DLD1 (cell line): Measurements from ENCODE around the gene APOH.

Experiments
- in situ Hi-C: cut with HindIII; loops from 2 replicates; pipeline ENCODE4 v1.10.0; 2017; ENCODE audit warnings: low sequenced_read_pairs

APOH gene

GRCh38 chr17:66198242-66198641 is 31.0 kb downstream of the APOH start:
- in situ Hi-C loops, result loop anchor here (25.0 kb wide), 1 partner anchor 464 kb away; no protein-coding TSS in a partner anchor

- in situ Hi-C loops, result loop anchor here (25.0 kb wide), 1 partner anchor 470 kb away; no protein-coding TSS in a partner anchor
These were observed 36.9 kb downstream of the APOH start for GRCh38 chr17:66192378-66192687.

GRCh38 chr17:66191593-66192377 is 37.4 kb downstream of the APOH start, which contains the start of gene CEP112:
TSS of gene CEP112 (minus strand) at chr17:66192133.
- in situ Hi-C loops, result loop anchor here (25.0 kb wide), 1 partner anchor 471 kb away; no protein-coding TSS in a partner anchor

GRCh38 chr17:66190738-66191592 is 38.2 kb downstream of the APOH start:
- in situ Hi-C loops, result loop anchor here (25.0 kb wide), 1 partner anchor 471 kb away; no protein-coding TSS in a partner anchor

GRCh38 chr17:66187718-66188117 is 41.5 kb downstream of the APOH start:
- in situ Hi-C loops, result loop anchor here (25.0 kb wide), 1 partner anchor 475 kb away; no protein-coding TSS in a partner anchor

GRCh38 chr17:66185862-66186261 is 43.4 kb downstream of the APOH start:
- in situ Hi-C loops, result loop anchor here (25.0 kb wide), 1 partner anchor 476 kb away; no protein-coding TSS in a partner anchor

- in situ Hi-C loops, result loop anchor here (25.0 kb wide), 1 partner anchor 478 kb away; no protein-coding TSS in a partner anchor
These were observed 44.8 kb downstream of the APOH start for GRCh38 chr17:66184392-66184791.

- in situ Hi-C loops, result loop anchor here (25.0 kb wide), 1 partner anchor 479 kb away; no protein-coding TSS in a partner anchor
These were observed 45.7 kb downstream of the APOH start for GRCh38 chr17:66183529-66183928.

- in situ Hi-C loops, result loop anchor here (25.0 kb wide), 1 partner anchor 484 kb away; no protein-coding TSS in a partner anchor
These were observed 50.6 kb downstream of the APOH start for GRCh38 chr17:66178642-66179041.

- in situ Hi-C loops, result loop anchor here (25.0 kb wide), 1 partner anchor 485 kb away; no protein-coding TSS in a partner anchor
These were observed 52.2 kb downstream of the APOH start for GRCh38 chr17:66177048-66177447.

GRCh38 chr17:66175892-66176291 is 53.3 kb downstream of the APOH start:
- in situ Hi-C loops, result loop anchor here (25.0 kb wide), 1 partner anchor 486 kb away; no protein-coding TSS in a partner anchor

GRCh38 chr17:66172691-66173223 is 56.5 kb downstream of the APOH start:
- in situ Hi-C loops, result no loop called here

- in situ Hi-C loops, result no loop called here
These were observed 57.1 kb downstream of the APOH start for GRCh38 chr17:66172144-66172543.

- in situ Hi-C loops, result no loop called here
These were observed 57.5 kb downstream of the APOH start for GRCh38 chr17:66171692-66172091.

- in situ Hi-C loops, result no loop called here
These were observed 58.0 kb downstream of the APOH start for GRCh38 chr17:66171172-66171571.

- in situ Hi-C loops, result no loop called here
These were observed 59.4 kb downstream of the APOH start for GRCh38 chr17:66169839-66170238.

- in situ Hi-C loops, result no loop called here
These were observed 61.9 kb downstream of the APOH start for GRCh38 chr17:66167189-66167815.

- in situ Hi-C loops, result no loop called here
These were observed 63.6 kb downstream of the APOH start for GRCh38 chr17:66165537-66166123.
